Endodermal cell (in vitro differentiated cells): Measurements from ENCODE around the gene TDRD10. TPM values are rescaled to one million over a fixed set of nuclear protein-coding genes. Genes with fewer than 3 reads are reported as not detected.

ENCODE experiments used
- DNase-seq: peaks from one replicate; pipeline ENCODE4 v3.0.0-alpha.2; 2017
- H3K27ac ChIP-seq: 2 replicates; pipeline ENCODE4 v1.5.1; 2013; ENCODE audit warnings: mild to moderate bottlenecking, low read depth, low read length, moderate library complexity
- H3K27me3 ChIP-seq: 2 replicates; pipeline ENCODE4 v1.6.1; 2013; ENCODE audit warnings: mild to moderate bottlenecking, low read length, moderate library complexity; ENCODE audit not compliant: insufficient read depth, control insufficient read depth, poor library complexity, severe bottlenecking
- H3K36me3 ChIP-seq: 2 replicates; pipeline ENCODE4 v1.7.0; 2013; ENCODE audit warnings: mild to moderate bottlenecking, low read length, moderate library complexity; ENCODE audit not compliant: control insufficient read depth, insufficient read depth
- H3K4me1 ChIP-seq: one replicate; pipeline ENCODE4 v1.7.0; 2013; ENCODE audit warnings: low read length; ENCODE audit not compliant: control insufficient read depth, insufficient read depth
- H3K4me3 ChIP-seq: 2 replicates; pipeline ENCODE4 v1.5.1; 2013; ENCODE audit warnings: mild to moderate bottlenecking, low read length, moderate library complexity
- H3K9ac ChIP-seq: 2 replicates; pipeline ENCODE4 v1.6.1; 2013; ENCODE audit warnings: mild to moderate bottlenecking, low read length, moderate library complexity; ENCODE audit not compliant: poor library complexity, severe bottlenecking; ENCODE audit errors: extremely low read depth
- H3K9me3 ChIP-seq: 2 replicates; pipeline ENCODE4 v1.6.1; 2013; ENCODE audit warnings: mild to moderate bottlenecking, low read length, moderate library complexity; ENCODE audit not compliant: control insufficient read depth
- H3K27ac Mint-ChIP-seq: 2 replicates; pipeline ENCODE4 v1.8.0; 2020; ENCODE audit warnings: mixed read lengths
- H3K27me3 Mint-ChIP-seq: 2 replicates; pipeline ENCODE4 v1.8.0; 2021; ENCODE audit warnings: mild to moderate bottlenecking, mixed read lengths; ENCODE audit not compliant: insufficient read depth
- H3K36me3 Mint-ChIP-seq: 2 replicates; pipeline ENCODE4 v1.8.0; 2020; ENCODE audit warnings: low read depth, mixed read lengths
- H3K4me1 Mint-ChIP-seq: 2 replicates; pipeline ENCODE4 v1.8.0; 2020; ENCODE audit warnings: mixed read lengths
- H3K4me3 Mint-ChIP-seq: 2 replicates; pipeline ENCODE4 v1.8.0; 2020; ENCODE audit warnings: mild to moderate bottlenecking, moderate library complexity, mixed read lengths
- H3K9me3 Mint-ChIP-seq: 2 replicates; pipeline ENCODE4 v1.8.0; 2020; ENCODE audit warnings: mild to moderate bottlenecking, mixed read lengths
- WGBS, 2 experiments: methylation state at CpG; one replicate each; pipeline versions ENCODE4 v1.1.5 to v1.1.7; 2013; ENCODE audit warnings: missing lambda C conversion rate in 2 of 2, mixed read lengths in 1 of 2; ENCODE audit not compliant: insufficient coverage in 1 of 2, insufficient read length in 1 of 2; 5-methylcytosine and 5-hydroxymethylcytosine counted together
- total RNA-seq, 2 donors: library from RNA; stranded (reverse); fragmentation: NEBNext Ultra II Directional in 1 of 2; extraction: Animal tissue kit (Norgen Biotek cat#: 25700) in 1 of 2; gene quantifications; 2 replicates in 1 of 2; 3 replicates in 1 of 2; pipeline ENCODE4 v1.2.1, GENCODE V29; 2021
- TF ChIP-seq, protein P1 (sequence below): fragments of 200-600 bp; sonication (generic); conservative IDR thresholded peaks from 2 replicates; pipeline ENCODE4 v1.5.0; 2021; ENCODE audit warnings: antibody characterized with exemption, mild to moderate bottlenecking

TDRD10 gene
- total RNA-seq, 2 donors from 2014 or later: not detected

DNA sequence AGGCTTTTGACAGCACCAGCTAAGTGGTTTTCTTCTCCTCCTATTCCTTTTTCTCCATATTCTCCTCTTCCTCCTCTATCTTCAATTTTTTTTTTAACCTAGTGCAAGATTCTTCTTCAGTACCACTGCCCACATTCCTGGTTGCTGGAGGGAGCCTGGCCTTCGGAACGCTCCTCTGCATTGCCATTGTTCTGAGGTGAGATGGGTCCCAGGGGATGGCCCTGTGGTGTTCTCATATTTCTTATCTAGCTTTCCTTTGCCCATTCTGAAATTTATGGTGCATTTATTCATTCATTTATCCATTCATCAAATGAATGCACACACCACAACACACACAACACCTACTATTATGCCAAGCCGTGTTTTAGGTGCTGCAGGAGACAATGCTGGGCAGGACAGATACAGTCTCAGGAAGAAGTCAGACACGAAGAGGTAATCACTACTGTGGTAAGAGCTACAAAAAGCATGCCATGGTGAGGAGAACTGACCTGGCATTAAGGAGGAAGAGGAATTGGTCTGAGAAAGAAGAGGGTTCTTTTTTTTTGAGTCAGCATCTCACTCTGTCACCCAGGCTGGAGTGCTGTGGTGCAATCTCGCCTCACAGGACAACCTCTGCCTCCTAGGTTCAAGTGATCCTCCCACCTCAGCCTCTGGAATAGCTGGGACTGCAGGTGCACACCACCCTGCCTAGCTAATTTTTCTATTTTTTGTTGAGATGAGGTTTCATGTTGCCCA lies 47.5 kb upstream of the TDRD10 start:
- Mint-ChIP-seq H3K4me1 (no peaks in the 10 kb centered on the region), H3K9me3 (no peaks in the 10 kb centered on the region), H3K36me3 (no peaks in the 10 kb centered on the region), H3K4me3 (no peak overlapping the region), H3K27ac (no peak overlapping the region), H3K27me3 (peaks cover 77% of the 10 kb centered on the region)
- no peaks in the 10 kb centered on the region for H3K36me3 ChIP-seq
- TF ChIP-seq, protein P1, sequence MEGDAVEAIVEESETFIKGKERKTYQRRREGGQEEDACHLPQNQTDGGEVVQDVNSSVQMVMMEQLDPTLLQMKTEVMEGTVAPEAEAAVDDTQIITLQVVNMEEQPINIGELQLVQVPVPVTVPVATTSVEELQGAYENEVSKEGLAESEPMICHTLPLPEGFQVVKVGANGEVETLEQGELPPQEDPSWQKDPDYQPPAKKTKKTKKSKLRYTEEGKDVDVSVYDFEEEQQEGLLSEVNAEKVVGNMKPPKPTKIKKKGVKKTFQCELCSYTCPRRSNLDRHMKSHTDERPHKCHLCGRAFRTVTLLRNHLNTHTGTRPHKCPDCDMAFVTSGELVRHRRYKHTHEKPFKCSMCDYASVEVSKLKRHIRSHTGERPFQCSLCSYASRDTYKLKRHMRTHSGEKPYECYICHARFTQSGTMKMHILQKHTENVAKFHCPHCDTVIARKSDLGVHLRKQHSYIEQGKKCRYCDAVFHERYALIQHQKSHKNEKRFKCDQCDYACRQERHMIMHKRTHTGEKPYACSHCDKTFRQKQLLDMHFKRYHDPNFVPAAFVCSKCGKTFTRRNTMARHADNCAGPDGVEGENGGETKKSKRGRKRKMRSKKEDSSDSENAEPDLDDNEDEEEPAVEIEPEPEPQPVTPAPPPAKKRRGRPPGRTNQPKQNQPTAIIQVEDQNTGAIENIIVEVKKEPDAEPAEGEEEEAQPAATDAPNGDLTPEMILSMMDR: no peak
- H3K4me1 ChIP-seq: no peaks in the 10 kb centered on the region
- no peak overlapping the region for H3K27ac ChIP-seq
- H3K9me3 ChIP-seq: peaks cover 5% of the 10 kb centered on the region
- 86 to 91% methylated on average over 3 to 5 of the region's 5 CpGs for WGBS, 2 experiments
- DNase-seq: no peak
- H3K27me3 ChIP-seq: peaks cover 57% of the 10 kb centered on the region
- no peak overlapping the region for H3K9ac ChIP-seq
- no peak overlapping the region for H3K4me3 ChIP-seq

DNA sequence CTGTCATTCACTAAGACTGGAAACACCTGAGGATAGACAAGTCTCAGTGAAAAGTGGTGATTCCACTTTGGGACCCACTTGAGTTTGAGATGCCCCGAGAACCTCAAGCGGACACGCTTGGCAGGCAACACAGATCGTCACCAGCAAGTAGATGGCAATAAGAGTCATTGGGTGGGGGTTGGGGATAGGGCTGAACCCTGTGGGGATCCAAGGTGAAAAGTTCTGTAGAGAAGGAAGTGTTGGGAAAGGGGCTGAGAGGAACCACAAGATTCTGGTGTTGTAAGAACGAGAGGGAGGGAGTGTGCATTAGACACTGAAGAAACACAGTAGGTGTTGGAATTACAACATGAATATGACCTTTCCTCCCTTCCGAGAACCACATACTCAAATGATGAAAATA lies 45.4 kb upstream of the TDRD10 start:
- no peaks in the 10 kb centered on the region for H3K36me3 ChIP-seq
- TF ChIP-seq, protein P1: no peak
- no peaks in the 10 kb centered on the region for H3K4me1 Mint-ChIP-seq
- H3K4me1 ChIP-seq: no peaks in the 10 kb centered on the region
- WGBS, 2 experiments: 95 to 97% methylated on average over 5 to 6 of the region's 6 CpGs
- no peak for DNase-seq
- peaks cover 56% of the 10 kb centered on the region for H3K27me3 Mint-ChIP-seq
- peaks cover 36% of the 10 kb centered on the region for H3K27me3 ChIP-seq
- H3K9me3 Mint-ChIP-seq: no peaks in the 10 kb centered on the region
- H3K4me3 Mint-ChIP-seq: no peak overlapping the region
- no peak overlapping the region for H3K27ac Mint-ChIP-seq
- no peaks in the 10 kb centered on the region for H3K36me3 Mint-ChIP-seq
- no peak overlapping the region for H3K9ac ChIP-seq
- H3K9me3 ChIP-seq: no peaks in the 10 kb centered on the region
- no peak overlapping the region for H3K4me3 ChIP-seq
- no peak overlapping the region for H3K27ac ChIP-seq

DNA sequence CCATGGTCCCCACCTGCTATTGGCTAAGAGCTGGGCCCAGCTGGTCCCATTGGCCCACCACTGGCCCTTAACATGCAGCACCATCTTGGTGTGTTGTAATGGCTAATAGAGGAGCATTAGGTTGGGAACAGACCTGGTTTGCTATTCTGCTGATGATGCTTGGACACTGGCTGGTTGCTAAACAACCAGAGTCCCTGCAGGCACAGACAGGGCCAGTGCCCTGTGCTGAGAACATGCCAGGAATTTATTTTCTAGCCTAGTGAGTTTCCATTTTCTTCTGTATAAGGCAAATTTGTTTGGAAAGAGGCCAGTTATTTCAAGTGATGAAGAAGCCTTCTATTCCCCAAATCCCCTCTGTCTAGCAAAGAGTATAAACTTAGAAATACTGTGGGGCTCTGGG lies 42.9 kb upstream of the TDRD10 start:
- Histone ChIP-seq H3K36me3 (no peaks in the 10 kb centered on the region), H3K27ac (no peak overlapping the region), H3K9ac (no peak overlapping the region), H3K4me1 (no peaks in the 10 kb centered on the region), H3K4me3 (no peak overlapping the region), H3K27me3 (peaks cover 13% of the 10 kb centered on the region), H3K9me3 (no peaks in the 10 kb centered on the region)
- no peak for DNase-seq
- H3K27ac Mint-ChIP-seq: no peak overlapping the region
- H3K9me3 Mint-ChIP-seq: no peaks in the 10 kb centered on the region
- peaks cover 32% of the 10 kb centered on the region for H3K27me3 Mint-ChIP-seq
- no peak overlapping the region for H3K4me3 Mint-ChIP-seq
- no peaks in the 10 kb centered on the region for H3K36me3 Mint-ChIP-seq
- TF ChIP-seq, protein P1: no peak
- no peaks in the 10 kb centered on the region for H3K4me1 Mint-ChIP-seq
